C4-2B (cell line): ENCODE data around the gene ZFYVE21.
"Not testable (repeated sequence)": the region's sequence is repeated elsewhere in the genome, so short reads cannot be mapped to it uniquely, and the experiment has no call there.

Experiments used
- H3K27ac ChIP-seq: fragments of 450-650 bp; 2 replicates; pipeline ENCODE4 v1.5.1; 2017
- ZFX ChIP-seq: fragments of 450-650 bp; IDR thresholded peaks from 2 replicates; pipeline ENCODE4 v1.6.1; 2017
- TF ChIP-seq, protein P1 (sequence below): fragments of 450-650 bp; conservative IDR thresholded peaks from 2 replicates; pipeline ENCODE4 v1.5.1; 2017; ENCODE audit warnings: mild to moderate bottlenecking

The ZFYVE21 gene

GRCh38 chr14:103685276-103686211, 30.1 kb upstream of the ZFYVE21 start:
- no peak for TF ChIP-seq ZFX
- TF ChIP-seq, protein P1, sequence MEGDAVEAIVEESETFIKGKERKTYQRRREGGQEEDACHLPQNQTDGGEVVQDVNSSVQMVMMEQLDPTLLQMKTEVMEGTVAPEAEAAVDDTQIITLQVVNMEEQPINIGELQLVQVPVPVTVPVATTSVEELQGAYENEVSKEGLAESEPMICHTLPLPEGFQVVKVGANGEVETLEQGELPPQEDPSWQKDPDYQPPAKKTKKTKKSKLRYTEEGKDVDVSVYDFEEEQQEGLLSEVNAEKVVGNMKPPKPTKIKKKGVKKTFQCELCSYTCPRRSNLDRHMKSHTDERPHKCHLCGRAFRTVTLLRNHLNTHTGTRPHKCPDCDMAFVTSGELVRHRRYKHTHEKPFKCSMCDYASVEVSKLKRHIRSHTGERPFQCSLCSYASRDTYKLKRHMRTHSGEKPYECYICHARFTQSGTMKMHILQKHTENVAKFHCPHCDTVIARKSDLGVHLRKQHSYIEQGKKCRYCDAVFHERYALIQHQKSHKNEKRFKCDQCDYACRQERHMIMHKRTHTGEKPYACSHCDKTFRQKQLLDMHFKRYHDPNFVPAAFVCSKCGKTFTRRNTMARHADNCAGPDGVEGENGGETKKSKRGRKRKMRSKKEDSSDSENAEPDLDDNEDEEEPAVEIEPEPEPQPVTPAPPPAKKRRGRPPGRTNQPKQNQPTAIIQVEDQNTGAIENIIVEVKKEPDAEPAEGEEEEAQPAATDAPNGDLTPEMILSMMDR: no peak
- no peak overlapping the region for H3K27ac ChIP-seq

DNA sequence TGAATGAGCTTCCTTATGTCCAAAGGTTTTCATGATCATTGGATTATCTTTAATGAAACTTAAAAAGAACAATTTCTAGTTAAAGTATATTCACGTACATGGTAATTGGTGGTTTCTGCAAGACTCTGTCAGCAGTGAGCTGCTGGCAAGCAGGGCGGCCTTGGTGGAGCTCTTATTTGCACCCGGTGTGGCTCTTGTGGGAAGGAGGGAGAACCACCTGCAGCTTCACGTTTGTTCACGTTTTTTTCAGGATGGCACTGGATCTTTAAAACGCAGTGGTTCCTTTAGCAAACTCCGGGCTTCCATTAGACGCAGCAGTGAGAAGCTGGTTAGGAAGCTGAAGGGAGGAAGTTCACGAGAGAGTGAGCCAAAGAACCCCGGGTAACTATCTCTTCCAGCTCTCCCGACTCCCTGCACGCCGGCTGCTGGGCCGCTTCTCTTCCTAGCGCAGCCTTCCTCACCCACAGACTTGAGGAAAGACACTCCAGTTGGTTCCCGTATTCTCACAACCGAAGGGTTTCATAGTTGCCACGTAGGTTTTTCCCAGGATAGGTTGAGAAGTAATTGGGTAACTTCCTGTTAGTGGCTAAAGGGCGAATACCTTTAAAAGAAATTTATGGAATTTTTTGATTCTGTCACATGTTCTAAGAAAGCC, 28.7 kb upstream of the ZFYVE21 start:
- TF ChIP-seq, protein P1: no peak
- TF ChIP-seq ZFX: no peak
- no peak overlapping the region for H3K27ac ChIP-seq

DNA sequence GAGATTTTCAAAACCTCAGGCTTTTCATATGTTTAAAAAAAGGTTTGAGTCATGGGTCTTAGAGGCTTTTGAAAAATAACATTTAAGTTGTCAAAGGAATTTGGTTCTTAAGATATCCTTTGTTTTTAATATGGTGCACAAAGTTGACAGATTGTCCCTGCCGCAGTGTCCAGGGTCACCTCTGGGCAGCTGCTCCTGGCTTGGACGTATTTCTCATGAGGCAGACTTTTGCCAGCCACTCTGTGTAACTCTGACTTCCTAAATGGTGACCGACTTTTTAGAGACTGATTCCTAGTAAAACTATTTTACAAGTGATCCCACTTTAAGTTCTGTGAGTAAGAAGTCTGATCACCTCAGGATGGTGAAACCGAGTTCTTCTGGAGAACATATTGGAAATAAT, 27.9 kb upstream of the ZFYVE21 start:
- no peak for TF ChIP-seq ZFX
- TF ChIP-seq, protein P1: no peak
- no peak overlapping the region for H3K27ac ChIP-seq

GRCh38 chr14:103688441-103688840, 27.2 kb upstream of the ZFYVE21 start:
- no peak for TF ChIP-seq ZFX
- TF ChIP-seq, protein P1: no peak
- H3K27ac ChIP-seq: no peak overlapping the region

DNA sequence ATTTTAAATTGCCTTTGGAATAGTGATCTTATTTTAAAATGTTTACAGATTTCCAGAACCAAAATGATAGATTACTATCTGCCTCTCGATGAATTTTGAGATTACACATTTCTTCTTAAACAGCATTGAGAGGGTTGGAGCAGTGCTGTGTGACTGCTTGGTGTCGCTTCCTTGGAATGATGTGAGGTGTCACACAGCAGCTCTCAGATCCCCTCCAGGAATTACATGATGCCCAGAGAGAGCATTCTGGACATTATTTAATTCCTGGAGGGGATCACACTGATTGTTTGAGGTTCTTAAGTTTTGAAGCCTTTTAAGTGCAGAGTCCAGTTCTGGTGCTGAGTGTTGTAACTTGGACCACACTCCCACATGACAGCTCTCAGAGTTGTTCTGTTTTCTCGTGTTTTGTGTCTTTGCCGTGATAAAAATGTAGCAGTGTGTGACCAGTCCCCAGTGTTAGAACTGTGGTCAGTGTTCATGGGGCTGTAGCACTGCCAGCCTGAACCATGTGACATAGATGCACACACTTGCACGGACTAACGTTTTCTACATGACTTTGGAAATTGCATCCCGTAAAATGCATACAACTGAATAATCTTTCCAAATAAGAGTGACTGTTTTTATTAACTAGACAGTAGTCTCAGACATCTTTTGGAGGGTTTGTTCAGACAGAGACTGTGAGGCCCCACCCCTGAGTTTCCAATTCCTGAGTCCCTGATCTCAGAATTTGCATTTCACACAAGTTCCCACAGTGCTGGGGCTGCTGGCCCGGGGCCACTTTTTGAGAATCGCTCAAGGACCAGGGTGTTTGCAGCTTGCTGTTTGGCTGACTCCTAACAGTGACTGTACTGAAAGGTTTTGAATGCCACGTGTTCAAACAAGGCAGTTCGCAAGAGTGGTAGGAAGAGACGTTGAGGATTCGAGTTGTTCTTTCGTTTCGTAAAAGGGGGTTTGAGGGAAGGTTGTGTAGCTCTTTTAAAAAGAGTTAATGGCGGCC, 26.4 kb upstream of the ZFYVE21 start:
- no peak overlapping the region for H3K27ac ChIP-seq
- TF ChIP-seq, protein P1: no peak
- TF ChIP-seq ZFX: no peak

DNA sequence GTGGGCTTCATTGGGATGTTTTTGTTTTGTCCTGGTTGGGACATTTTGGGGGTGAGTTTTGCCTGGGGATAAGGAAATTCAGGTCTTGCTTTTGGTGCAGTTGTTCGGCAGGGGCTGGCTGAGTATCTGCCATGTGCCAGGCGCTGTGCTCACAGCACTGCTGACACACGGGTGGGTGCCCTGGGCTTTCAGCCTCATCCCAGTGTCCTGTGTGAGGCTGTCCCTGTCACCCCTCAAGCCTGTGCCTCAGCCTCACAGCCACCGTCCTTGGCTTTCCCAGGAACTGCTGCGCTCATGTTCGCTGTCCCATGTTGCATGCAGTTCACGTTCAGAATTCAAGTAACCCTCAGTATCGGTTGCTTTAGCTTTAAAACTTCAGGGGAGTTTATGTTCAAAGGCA, 25.3 kb upstream of the ZFYVE21 start:
- TF ChIP-seq ZFX: no peak
- TF ChIP-seq, protein P1: no peak
- H3K27ac ChIP-seq: no peak overlapping the region

DNA sequence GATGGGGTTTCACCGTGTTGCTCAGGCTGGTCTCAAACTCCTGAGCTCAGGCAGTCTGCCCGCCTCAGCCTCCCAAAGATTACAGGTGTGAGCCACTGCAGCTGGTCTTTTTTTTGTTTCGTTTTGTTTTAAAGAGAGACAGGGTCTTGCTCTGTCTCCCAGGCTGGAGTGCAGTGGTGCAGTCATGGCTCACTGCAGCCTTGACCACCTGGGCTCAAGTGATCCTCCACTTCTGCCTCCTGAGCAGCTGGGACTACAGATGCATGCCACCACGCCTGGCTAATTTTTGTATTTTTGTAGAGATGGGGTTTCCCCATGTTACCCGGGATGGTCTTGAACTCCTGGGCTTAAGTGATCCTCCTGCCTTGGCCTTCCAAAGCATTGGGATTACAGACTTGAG, 24.0 kb upstream of the ZFYVE21 start:
- H3K27ac ChIP-seq: not testable (repeated sequence)
